K562 (cell line): ENCODE measurements around the gene SMAD3. TPM values are rescaled to one million over a fixed set of nuclear protein-coding genes. Genes with fewer than 3 reads are reported as not detected.

Experiments
- ESRRB ChIP-seq: fragments of 250-450 bp; sonication (Bioruptor Pico); IDR thresholded peaks from 2 replicates; pipeline ENCODE4 v1.5.0; 2020; ENCODE audit warnings: mild to moderate bottlenecking, moderate library complexity, borderline replicate concordance
- POLR3G ChIP-seq: IDR thresholded peaks from 2 replicates; pipeline ENCODE4 v1.6.1; 2011; ENCODE audit not compliant: insufficient read length, insufficient replicate concordance; ENCODE audit errors: extremely low read depth
- RAD51 ChIP-seq: fragments of 450-650 bp; IDR thresholded peaks from 2 replicates; pipeline ENCODE4 v1.7.1; 2016; ENCODE audit warnings: low read depth, mild to moderate bottlenecking, borderline replicate concordance
- TOE1 ChIP-seq, 2 experiments: fragments of 450-650 bp in 1 of 2; sonication (generic) in 1 of 2; formaldehyde crosslinking in 1 of 2; IDR thresholded peaks; 2 replicates each; pipeline versions ENCODE4 v1.7.1 to v1.8.0; 2016 to 2022; ENCODE audit warnings: borderline replicate concordance in 2 of 2, mild to moderate bottlenecking in 2 of 2, antibody characterized with exemption in 1 of 2, inconsistent platforms in 1 of 2, low read depth in 1 of 2, missing genetic modification reagents in 1 of 2, moderate library complexity in 1 of 2
- ZNF239 ChIP-seq: fragments of 250-450 bp; sonication (Bioruptor Pico); IDR thresholded peaks from 2 replicates; pipeline ENCODE4 v1.4.0; 2020; ENCODE audit warnings: mild to moderate bottlenecking
- ZNF384 ChIP-seq: IDR thresholded peaks from 2 replicates; pipeline ENCODE4 v1.6.1; 2012; ENCODE audit warnings: low read depth, low read length, improper control_type of control experiment
- ZNF589 ChIP-seq: fragments of 200-800 bp; sonication (Bioruptor generic); IDR thresholded peaks from 2 replicates; pipeline ENCODE4 v1.6.1; 2016; ENCODE audit warnings: low read depth, missing genetic modification characterization, missing compliant biosample characterization
- ZNF75A ChIP-seq: fragments of 450-650 bp; formaldehyde crosslinking; IDR thresholded peaks from 2 replicates; pipeline ENCODE4 v1.4.0; 2020; ENCODE audit warnings: mild to moderate bottlenecking
- polyA plus RNA-seq, 8 experiments: library from polyadenylated mRNA; depleted of rRNA in 4 of 8; stranded (reverse) in 5 of 8; unstranded in 3 of 8; fragments of >200 nt; fragmentation: Nextera tagmentation in 2 of 8; fragmentation: Illumina TruSeq in 1 of 8; extraction: Ambion mirVana in 2 of 8; extraction: Trizol in 1 of 8; gene quantifications; 2 replicates each; pipeline versions ENCODE4 v1.2.1 to v1.2.3, GENCODE V29; 2011 to 2014; ENCODE audit warnings: inconsistent platforms in 1 of 8, missing spikeins in 1 of 8
- total RNA-seq, 7 experiments: library from RNA; depleted of rRNA in 6 of 7; stranded (reverse); fragments of >200 nt in 6 of 7; fragmentation: Illumina TruSeq in 2 of 7; extraction: Trizol in 2 of 7; gene quantifications; 2 replicates each; pipeline versions ENCODE4 v1.2.1 to v1.2.3, GENCODE V29; 2011 to 2021; ENCODE audit warnings: low replicate concordance in 1 of 7
- TF ChIP-seq, protein P1 (sequence below), 2 experiments: fragments of 450-650 bp; conservative IDR thresholded peaks; 2 replicates each; pipeline ENCODE4 v1.6.1; 2017; ENCODE audit warnings: mild to moderate bottlenecking in 2 of 2, moderate library complexity in 2 of 2
- TF ChIP-seq, protein P2 (sequence below): fragments of 450-650 bp; conservative IDR thresholded peaks from 2 replicates; pipeline ENCODE4 v1.6.1; 2016; ENCODE audit warnings: missing genetic modification characterization, low read depth, mild to moderate bottlenecking, missing compliant biosample characterization, moderate library complexity

SMAD3 gene
- total and polyA plus RNA-seq, 9 of the 15 experiments (the other 6 are each of a cell fraction or from before 2014, with no cell fraction given) = 4.3 to 39.2 (median 11.1) TPM

DNA sequence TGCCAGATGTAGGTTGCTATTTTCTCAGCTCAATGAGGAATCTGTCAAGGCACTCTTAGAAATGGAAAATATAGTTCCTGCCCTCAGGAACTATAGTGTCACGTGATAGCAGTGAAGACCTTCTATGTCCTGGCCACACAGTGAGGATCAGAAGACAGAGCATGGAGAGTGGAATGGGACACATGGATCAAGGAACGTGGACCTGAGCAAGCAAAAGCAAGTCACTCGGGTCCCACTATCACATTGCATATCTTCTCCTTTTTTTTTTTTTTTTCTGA, 21.2 kb downstream of the SMAD3 start (continued):
- TF ChIP-seq TOE1 (IDR thresholded peaks at IDR 0.05; ENCODE audit: borderline replicate concordance) (peak; percentile 58; the same call in 1 of the 2 replicates), TOE1 (CRISPR knock-in tag; IDR thresholded peaks at IDR 0.05; ENCODE audit: borderline replicate concordance, low read depth) (no peak), POLR3G (no peak), ZNF75A (no peak), ESRRB (no peak), ZNF589 (CRISPR knock-in tag) (no peak), RAD51 (peak; percentile 66; the same call in 1 of the 2 replicates), ZNF239 (CRISPR knock-in tag) (no peak), ZNF384 (0 out of 2 replicates have a peak, but pooled peaks have one; percentile 21)
- TF ChIP-seq, protein P1, sequence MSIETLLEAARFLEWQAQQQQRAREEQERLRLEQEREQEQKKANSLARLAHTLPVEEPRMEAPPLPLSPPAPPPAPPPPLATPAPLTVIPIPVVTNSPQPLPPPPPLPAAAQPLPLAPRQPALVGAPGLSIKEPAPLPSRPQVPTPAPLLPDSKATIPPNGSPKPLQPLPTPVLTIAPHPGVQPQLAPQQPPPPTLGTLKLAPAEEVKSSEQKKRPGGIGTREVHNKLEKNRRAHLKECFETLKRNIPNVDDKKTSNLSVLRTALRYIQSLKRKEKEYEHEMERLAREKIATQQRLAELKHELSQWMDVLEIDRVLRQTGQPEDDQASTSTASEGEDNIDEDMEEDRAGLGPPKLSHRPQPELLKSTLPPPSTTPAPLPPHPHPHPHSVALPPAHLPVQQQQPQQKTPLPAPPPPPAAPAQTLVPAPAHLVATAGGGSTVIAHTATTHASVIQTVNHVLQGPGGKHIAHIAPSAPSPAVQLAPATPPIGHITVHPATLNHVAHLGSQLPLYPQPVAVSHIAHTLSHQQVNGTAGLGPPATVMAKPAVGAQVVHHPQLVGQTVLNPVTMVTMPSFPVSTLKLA (conservative IDR thresholded peaks at IDR 0.05) = no peak
- TF ChIP-seq, protein P2, sequence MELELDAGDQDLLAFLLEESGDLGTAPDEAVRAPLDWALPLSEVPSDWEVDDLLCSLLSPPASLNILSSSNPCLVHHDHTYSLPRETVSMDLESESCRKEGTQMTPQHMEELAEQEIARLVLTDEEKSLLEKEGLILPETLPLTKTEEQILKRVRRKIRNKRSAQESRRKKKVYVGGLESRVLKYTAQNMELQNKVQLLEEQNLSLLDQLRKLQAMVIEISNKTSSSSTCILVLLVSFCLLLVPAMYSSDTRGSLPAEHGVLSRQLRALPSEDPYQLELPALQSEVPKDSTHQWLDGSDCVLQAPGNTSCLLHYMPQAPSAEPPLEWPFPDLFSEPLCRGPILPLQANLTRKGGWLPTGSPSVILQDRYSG (tag) = no peak
